ENCODE data around the gene FARSA. TPM values are rescaled to one million over a fixed set of nuclear protein-coding genes. Genes with fewer than 3 reads are reported as not detected.
"Not testable (repeated sequence)": the region's sequence is repeated elsewhere in the genome, so short reads cannot be mapped to it uniquely, and the experiment has no call there.

Gene FARSA
- total and polyA plus RNA-seq, 2 donors (not counting 3 experiments of a cell fraction or from before 2014, with no cell fraction given) = 51.8 to 77.4 TPM

DNA sequence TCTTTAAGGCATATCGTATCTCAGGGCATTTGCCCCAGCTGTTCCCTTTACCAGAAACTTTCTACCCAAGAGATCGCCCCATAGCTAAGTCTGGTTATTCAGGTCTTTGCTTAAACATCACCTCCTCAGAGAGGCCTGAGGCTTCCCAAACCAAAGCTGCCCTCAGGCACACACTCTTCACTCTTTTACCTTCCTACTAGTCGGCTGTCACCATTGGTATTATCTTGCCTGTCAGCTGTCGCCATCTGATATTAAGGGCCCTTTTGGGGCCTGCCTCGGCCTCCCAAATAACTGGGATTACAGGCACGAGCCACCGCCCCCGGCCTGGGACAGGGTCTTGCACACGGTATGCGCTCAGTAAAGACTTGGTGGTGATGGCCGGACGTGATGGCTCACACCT lies 22.5 kb upstream of the FARSA start:
- DNase-seq (ENCODE audit: low read depth, low spot score) (no peak), FAIRE-seq (no peak)
- dilution Hi-C loops (cut with MboI; ENCODE audit: extremely low pct_ligation_motif_present, low sequenced_read_pairs) = no loop called here
- H3K9ac ChIP-seq (replicated peaks; ENCODE audit: extremely low read depth, insufficient read depth, low read length) = peak overlapping the region; percentile 12
- peaks cover 8 to 11% of the 10 kb centered on the region in 2 experiments for H3K36me3 ChIP-seq (ENCODE audit: control insufficient read depth in 2 of 2, extremely low read depth in 1 of 2, insufficient read depth in 2 of 2, low read length in 2 of 2)
- no peak overlapping the region for H2AFZ ChIP-seq (ENCODE audit: low read depth, low read length)
- TF ChIP-seq FOS (IDR thresholded peaks at IDR 0.05; ENCODE audit: borderline replicate concordance, insufficient read depth, low read length) (no peak), EZH2 (IDR thresholded peaks at IDR 0.05; ENCODE audit: borderline replicate concordance, low read depth, low read length, severe bottlenecking) (no peak), POLR2A (IDR thresholded peaks at IDR 0.05; ENCODE audit: low read depth, low read length) (no peak), POLR2AphosphoS5 (IDR thresholded peaks at IDR 0.05; ENCODE audit: insufficient read depth, low read depth, low read length) (no peak), GATA2 (IDR thresholded peaks at IDR 0.05; ENCODE audit: insufficient read depth, insufficient read length, low read depth, low read length) (no peak), CTCF (IDR thresholded peaks at IDR 0.05; ENCODE audit: extremely low read depth in 1 of 2, insufficient read depth in 1 of 2, low read depth in 1 of 2, low read length in 2 of 2) (no peak), JUN (IDR thresholded peaks at IDR 0.05; ENCODE audit: borderline replicate concordance, insufficient read depth, insufficient read length, low read depth) (no peak), MYC (IDR thresholded peaks at IDR 0.05; ENCODE audit: low read depth, low read length) (no peak)
- TF ChIP-seq, protein P1, sequence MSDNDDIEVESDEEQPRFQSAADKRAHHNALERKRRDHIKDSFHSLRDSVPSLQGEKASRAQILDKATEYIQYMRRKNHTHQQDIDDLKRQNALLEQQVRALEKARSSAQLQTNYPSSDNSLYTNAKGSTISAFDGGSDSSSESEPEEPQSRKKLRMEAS (IDR thresholded peaks at IDR 0.05; ENCODE audit: insufficient read depth, insufficient read length) = no peak
- intact Hi-C loops (cut with micrococcal nuclease) = no loop called here
- no TSS peak for BruUV-seq (replicated peaks)
- no peak overlapping the region for H3K27ac ChIP-seq (ENCODE audit: insufficient read depth, low read depth, low read length)
- peak overlapping the region; percentile 64 to 81 (median 65) for H3K4me3 ChIP-seq (replicated peaks in 1 of 3; ENCODE audit: insufficient read depth in 1 of 3, low read depth in 1 of 3, low read length in 3 of 3)
- CTCF ChIA-PET = interaction anchor here (1.7 to 3.6 kb wide), 2 partner anchors 9 to 21 kb away, joined by 5 to 15 read pairs; no protein-coding TSS in a partner anchor
- peaks cover 38% of the 10 kb centered on the region for H3K4me1 ChIP-seq (ENCODE audit: control insufficient read depth, extremely low read depth, insufficient read depth, low read length)
- no peaks in the 10 kb centered on the region for H3K9me3 ChIP-seq (replicated peaks; ENCODE audit: control insufficient read depth, insufficient read depth, low read length)
- peaks cover 42% of the 10 kb centered on the region for H3K79me2 ChIP-seq (ENCODE audit: control insufficient read depth, insufficient read depth, low read length)
- H4K20me1 ChIP-seq (replicated peaks; ENCODE audit: control insufficient read depth, extremely low read depth, insufficient read depth, low read length) = no peaks in the 10 kb centered on the region
- no peaks in the 10 kb centered on the region for H3K9me1 ChIP-seq (replicated peaks; ENCODE audit: control insufficient read depth, extremely low read depth, insufficient read depth, low read length)
- H3K4me2 ChIP-seq (ENCODE audit: insufficient read depth, low read length) = peak overlapping the region; percentile 70
- POLR2A ChIA-PET = interaction anchor here (0.6 to 1.5 kb wide), 2 partner anchors 10 to 13 kb away, joined by 5 to 7 read pairs; partner anchors contain the start of gene RAD23A
- no peaks in the 10 kb centered on the region for H3K27me3 ChIP-seq (ENCODE audit: control insufficient read depth in 2 of 2, insufficient read depth in 2 of 2, low read length in 2 of 2)

- FAIRE-seq; dilution Hi-C loops (cut with MboI; ENCODE audit: extremely low pct_ligation_motif_present, low sequenced_read_pairs); BruUV-seq (replicated peaks); H2AFZ ChIP-seq (ENCODE audit: low read depth, low read length); H3K9me1 ChIP-seq (replicated peaks; ENCODE audit: control insufficient read depth, extremely low read depth, insufficient read depth, low read length); intact Hi-C loops (cut with micrococcal nuclease); H4K20me1 ChIP-seq (replicated peaks; ENCODE audit: control insufficient read depth, extremely low read depth, insufficient read depth, low read length); H3K27ac ChIP-seq (ENCODE audit: insufficient read depth, low read depth, low read length); H3K9me3 ChIP-seq (replicated peaks; ENCODE audit: control insufficient read depth, insufficient read depth, low read length); DNase-seq (ENCODE audit: low read depth, low spot score); H3K27me3 ChIP-seq (ENCODE audit: control insufficient read depth in 2 of 2, insufficient read depth in 2 of 2, low read length in 2 of 2): not testable (repeated sequence)
- ChIA-PET POLR2A (interaction anchor here (1.5 kb wide), 1 partner anchor 9 kb away, joined by 5 read pairs; the partner anchor contains the start of gene RAD23A), CTCF (interaction anchor here (1.7 to 3.6 kb wide), 2 partner anchors 10 to 22 kb away, joined by 5 to 15 read pairs; no protein-coding TSS in a partner anchor)
- peak overlapping the region; percentile 70 for H3K4me2 ChIP-seq (ENCODE audit: insufficient read depth, low read length)
- H3K4me3 ChIP-seq (replicated peaks in 1 of 3; ENCODE audit: insufficient read depth in 1 of 3, low read depth in 1 of 3, low read length in 3 of 3) = peak overlapping the region in 1 of 3 experiments; percentile 65
- H3K36me3 ChIP-seq (ENCODE audit: control insufficient read depth in 2 of 2, extremely low read depth in 1 of 2, insufficient read depth in 2 of 2, low read length in 2 of 2) = peaks cover 11% of the 10 kb centered on the region in 2 experiments
- H3K4me1 ChIP-seq (ENCODE audit: control insufficient read depth, extremely low read depth, insufficient read depth, low read length) = peaks cover 38% of the 10 kb centered on the region
- H3K9ac ChIP-seq (replicated peaks; ENCODE audit: extremely low read depth, insufficient read depth, low read length) = peak overlapping the region; percentile 12
- peaks cover 42% of the 10 kb centered on the region for H3K79me2 ChIP-seq (ENCODE audit: control insufficient read depth, insufficient read depth, low read length)
These were observed 22.1 kb upstream of the FARSA start for GRCh38 chr19:12955575-12955974.

Measured in endothelial cell of umbilical vein (primary cell).